Amniotic epithelial cell (primary cell): ENCODE measurements around the gene SFXN5.
A peak's percentile ranks its signal among the peaks of the same experiment; 100 is the strongest.

Experiments used
- DNase-seq: peaks from one replicate; pipeline ENCODE4 v3.0.0-alpha.2; 2010; ENCODE audit warnings: low read depth

The SFXN5 gene

DNA sequence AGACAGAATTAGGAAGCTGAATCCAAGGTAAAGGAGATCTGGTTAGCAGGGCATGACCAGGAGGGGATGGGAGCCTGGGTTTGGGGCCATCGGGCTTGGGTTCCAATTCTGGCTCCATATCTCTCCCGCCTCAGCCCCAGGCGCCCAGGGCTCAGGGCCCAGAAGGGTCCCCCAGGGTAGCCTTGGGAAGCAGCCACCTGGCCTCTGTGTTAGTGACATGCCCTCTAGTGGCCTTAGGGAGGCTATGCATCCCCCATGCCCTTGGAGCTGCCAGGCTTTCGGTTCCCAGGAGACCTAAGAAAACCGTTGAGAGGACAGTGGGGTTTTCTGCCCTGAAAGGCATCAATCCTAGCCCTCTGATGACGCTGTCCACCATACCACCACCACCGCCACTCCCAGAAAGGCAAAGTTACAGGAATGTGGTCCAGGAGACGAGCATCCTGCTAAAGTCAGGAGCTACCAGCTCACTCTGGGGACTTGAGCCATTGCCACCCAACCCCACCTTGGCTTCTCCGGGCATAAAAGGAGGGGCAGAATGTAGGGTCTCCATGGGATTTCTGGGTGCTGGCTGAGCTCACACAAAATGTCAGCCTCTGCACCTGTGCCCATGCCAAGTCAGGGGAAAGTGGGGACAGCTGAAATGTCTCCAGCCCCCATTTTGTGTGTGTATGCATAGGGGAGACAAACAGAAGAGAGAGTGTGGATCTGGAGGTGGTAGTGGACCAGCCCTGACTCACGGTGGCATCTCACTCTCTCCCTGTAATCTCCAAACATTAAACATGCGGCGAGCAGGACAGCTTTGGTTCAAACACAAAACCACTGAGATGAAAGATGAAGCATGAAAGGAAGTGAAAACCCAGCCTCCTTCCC, 97.7 kb downstream of the SFXN5 start:
- DNase-seq, result peak; percentile 49

DNA sequence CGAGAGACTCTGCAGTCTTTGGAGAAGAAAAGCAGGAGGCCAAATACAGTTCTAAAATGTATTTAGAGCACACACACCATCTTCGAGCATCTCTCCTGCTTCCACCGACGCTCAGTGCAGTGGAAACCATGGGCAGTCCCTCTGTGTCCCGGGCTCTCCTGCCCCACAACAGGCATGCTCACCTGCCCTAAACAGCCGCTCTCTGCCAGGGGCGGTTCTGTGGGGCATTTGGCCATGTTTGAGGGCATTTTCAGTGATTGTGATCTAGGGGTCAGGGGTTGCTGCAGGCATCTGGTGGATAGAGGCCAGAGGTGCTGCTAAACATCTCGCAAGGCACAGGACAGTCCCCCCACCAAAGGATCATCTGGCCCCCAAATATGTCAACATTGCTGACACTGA, 98.4 kb downstream of the SFXN5 start:
- no peak for DNase-seq

DNA sequence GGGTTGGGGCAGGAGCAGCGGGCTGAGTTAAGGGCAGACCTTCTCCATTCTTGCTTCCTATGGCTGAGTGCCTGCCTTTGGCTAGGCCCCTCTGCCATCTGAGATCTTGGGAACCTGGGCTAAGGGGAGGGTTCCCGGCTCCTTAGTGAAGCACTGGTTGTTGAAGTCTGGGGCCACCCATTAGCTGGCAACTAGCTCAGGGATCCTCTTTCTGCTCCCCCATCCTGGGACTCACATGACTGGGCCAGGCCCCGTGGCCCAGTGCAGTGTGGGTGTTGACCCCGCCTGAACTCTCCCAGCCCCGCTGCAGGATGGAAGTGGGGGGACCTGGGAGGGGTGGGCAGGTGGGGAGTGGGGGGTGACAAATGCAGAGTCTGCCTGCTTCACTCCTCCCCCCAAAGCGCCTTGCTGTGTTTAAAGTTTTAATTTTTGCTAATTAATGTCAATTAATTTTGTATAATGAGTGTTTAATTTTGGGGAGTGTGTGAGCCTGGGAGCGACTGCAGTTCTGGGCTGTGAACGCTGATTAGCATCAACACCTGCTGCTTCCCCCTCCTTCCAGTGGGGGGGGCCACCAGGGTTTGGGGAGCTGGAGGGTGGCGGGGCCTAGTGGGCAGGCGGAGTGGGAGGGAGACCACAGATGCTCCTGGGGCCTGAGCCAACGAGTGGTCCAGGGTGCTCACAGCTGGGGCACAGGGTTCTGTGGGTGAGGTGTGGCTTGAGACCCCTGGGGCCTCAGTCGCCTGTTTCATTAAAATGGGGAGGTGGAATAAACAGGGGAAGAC, 99.0 kb downstream of the SFXN5 start:
- DNase-seq, result no peak

DNA sequence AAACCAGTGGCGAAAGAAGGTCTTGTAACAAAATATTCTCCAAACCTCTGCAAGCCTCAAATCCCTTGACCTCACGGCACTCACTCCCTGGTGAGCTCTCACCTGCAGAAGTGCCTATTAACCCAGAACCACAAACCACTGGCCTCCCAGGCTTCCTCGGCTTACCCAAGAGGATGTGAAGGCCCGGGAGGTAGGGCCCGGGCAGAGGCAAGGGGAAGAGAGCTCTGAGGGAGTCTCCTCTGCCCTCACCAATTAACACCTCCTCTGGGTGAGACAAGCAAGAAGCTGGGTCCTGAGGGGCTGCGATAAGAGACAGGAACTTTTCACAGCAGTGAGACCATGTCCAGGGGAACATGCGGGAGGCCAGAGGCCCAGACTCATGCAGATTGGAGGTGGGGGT, 100.5 kb downstream of the SFXN5 start:
- DNase-seq, result no peak

DNA sequence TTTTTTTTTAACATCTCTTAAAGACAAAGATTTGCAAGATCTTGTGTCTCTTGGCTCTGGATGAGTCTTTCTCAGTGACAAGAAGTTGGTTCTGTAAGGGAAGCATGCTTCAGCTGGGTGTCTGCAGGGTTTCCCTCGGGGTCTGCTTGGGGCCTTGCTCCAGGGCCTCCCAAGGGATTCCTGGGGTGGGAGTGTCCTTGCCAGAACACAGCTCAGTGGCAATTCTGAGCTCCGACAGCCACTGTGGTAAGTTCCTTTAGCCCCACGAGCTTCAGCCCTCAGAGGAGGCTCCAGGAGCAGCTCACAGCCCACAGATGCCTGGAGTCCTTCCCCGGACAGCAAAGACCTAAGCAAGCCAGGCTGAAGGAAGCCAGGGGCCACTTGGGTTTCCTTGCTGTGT, 101.8 kb downstream of the SFXN5 start:
- DNase-seq, result no peak

DNA sequence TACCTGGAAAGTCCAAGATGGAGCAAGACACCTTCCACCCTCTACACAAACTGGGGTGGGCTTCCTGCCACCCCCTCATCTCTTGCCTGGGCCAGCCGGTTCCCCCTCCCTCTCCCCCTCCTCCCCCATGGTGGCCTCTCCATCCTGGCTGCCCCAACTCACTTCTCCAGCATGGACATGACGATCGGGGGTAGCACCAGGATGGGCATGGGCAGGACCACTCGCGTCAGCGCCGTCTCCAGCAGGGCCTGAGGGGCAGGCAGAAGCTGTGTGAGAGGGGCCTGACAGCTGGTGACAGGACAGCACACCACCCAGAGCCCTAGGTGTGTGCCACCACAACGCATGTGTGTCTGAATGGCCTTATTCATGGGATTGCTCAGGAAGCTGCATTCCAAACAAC, 103.2 kb downstream of the SFXN5 start:
- DNase-seq, result no peak

DNA sequence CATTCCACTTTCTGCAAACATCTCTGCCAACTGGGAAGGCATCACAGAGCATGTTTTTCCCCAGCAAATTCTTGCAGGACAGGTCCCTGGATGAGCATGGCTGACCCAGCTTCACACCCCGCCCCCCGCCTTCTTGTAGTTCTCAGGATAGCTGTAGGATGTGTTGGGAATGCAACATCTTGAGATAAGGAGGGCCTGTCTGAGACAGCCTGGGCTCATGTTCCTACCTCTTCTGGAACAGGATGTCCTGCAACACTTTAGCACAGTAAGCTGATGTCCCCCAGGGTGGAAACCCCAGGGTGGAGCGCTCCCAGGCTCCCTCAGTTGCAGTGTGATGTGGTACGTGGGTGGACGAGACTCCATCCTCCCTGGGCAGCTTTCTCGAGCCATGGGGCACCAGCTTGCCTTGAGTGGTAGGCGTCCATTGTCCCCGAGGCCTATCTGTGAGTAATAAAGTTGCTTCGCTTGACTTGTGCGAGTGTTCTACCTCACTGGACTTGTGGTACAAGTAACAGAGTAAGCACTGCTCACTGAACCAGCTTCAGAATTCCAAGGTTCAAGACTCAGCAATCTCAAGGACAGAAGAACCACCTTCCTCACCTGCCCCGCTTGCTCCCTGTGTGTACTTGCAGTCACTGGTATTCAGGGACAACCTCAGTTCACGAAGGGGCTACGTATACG, 105.6 kb downstream of the SFXN5 start:
- peak; percentile 55 for DNase-seq

DNA sequence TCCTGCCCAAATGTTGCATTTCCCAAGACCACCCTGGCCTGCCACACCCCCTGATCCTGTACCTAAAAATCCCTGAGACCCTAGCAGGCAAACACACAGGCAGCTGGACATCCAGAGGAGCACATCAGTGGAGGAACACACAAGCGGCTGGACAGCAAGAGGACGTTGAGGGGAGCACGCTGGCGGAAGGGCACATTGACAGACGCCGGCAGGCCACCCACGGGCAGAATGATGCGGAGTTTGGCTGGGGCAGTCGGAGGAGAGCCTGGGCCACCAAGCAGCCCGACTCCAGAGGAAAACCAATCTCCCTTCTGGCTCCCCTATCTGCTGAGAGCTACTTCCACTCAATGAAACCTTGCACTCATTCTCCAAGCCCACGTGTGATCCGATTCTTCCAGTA, 106.5 kb downstream of the SFXN5 start:
- no peak for DNase-seq

DNA sequence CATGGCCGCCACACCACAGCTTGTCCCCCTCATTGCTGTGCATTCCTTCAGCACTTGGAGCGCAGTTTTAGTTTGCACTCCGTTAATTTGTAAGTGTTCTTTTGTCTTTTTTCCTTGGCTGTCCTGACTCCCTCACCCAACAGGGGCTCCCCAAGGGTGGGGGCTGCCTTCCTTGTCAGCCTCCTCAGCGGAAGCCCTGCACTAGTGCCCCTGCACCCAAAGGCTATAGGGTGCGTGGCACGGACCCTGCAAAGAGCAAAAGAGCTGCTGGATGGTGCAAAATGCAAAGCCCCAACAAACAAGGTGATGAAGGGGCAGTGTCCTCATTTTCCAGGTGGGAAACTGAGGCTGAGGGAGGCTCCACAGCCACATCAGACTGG, 107.4 kb downstream of the SFXN5 start:
- no peak for DNase-seq

DNA sequence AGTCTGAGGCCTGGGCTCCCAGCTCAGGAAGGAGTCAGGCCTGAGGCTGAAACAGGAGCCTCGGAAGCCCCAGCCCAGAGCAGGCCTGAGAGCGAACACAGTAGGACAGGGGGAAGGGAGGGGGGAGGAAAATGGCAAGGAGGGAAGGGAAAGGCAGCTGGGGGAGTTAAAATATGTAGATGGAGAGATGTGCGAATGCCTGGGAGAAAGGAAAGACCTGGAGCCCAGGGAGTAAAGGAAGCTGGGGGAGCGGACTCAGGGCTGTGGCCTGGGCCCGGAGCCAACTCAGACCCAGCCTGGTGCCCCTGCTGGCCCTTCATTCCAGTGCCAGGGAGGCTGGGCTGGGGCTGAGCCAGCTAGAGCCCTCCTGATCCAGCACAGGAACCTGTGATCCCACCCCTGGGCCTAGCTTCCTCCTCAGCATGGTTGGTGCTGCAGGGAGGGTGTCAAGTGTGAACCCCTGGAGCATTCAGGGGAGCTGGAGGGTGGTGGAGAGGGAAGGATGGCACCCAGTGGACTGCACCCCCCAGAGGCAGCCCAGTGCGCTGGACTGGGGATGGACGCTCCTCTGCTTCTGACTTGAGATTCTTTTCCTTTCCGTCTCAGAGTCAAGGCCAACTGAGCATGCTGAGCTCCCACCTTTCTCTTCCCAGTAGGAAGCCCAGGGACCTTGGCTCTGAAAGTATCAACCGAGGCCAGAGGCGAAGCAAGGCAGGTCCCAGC, 107.9 kb downstream of the SFXN5 start:
- peak; percentile 19 for DNase-seq

DNA sequence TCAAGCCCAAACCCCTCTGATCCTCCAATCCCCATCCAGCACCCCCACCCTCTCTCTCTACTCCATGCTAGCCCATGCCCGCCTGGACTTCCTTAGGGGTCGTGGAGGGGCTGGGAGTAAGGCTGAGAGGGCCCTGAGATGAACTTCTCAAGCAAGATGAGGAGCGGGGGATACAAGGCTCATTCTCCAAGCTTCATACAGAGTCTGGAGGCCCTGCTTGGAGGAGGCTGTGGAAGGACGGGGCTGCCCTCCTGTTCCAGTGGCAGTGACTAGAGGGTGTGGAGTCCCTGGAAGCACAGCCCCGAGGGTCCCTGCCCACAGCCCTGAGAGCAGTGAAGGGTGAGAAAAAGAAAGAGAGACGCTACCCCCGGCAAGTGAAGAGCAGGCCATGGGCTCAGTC, 108.6 kb downstream of the SFXN5 start:
- no peak for DNase-seq

DNA sequence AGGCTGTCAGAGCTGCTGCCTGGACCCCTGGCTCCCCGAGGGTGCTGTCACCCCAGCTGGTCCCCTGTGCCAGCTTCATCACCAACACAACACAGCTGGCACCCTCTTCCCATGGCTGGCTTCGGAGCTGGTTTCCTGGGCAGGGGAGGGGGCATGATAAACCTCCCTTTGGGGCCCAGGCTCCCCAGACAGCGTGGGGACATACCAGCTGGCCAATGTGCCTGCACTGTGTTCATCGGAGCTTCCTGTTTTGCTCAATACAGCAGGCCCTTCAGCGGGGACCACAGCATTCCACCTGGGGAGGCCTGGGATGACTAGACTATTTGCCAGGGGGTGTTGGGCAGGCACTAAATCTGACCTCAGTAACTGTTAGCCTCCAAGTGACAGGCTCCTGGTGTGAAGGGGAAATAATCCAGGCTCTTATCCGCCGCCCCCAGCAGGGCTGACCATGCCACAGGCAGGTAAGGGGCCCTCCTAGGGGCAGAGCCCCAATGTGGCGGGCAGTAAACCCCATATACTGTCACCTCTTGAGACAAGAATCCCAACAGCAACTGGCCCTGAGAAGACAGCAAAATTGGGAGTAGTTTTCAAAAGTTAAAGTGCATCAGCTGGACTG, 109.6 kb downstream of the SFXN5 start:
- peak; percentile 14 for DNase-seq

DNA sequence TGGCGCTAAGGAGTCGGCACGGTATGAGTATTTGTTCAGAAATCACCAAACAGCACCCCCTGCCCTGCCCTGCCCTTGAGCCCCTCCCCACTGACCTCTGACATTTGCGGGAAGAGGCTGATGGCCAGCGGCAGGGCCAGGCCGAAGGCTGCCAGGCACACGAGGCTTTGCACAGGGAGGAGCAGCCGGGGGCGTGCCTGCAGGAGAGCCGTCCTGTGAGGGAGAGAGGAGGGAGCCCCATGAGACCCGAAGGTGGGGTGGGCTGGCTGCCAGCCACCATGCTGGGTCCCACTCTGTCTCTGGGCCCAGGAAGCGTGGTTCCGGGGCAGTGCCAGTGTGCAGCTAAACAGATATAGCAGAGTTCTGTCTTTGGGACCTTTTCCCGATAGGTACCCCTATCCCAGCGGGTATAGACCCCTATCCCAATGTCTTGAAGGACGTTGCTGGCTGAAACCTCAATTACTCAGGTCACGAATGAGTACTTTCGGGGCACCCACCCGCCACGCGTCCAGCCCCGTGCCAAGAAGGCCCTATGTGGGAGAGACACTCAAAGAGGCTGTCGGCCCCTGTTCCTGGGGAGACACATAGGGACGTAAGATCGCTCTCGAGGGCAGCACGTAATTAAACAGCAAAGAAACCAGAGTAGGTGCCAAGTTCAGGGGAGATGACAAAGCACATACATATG, 110.3 kb downstream of the SFXN5 start:
- no peak for DNase-seq

DNA sequence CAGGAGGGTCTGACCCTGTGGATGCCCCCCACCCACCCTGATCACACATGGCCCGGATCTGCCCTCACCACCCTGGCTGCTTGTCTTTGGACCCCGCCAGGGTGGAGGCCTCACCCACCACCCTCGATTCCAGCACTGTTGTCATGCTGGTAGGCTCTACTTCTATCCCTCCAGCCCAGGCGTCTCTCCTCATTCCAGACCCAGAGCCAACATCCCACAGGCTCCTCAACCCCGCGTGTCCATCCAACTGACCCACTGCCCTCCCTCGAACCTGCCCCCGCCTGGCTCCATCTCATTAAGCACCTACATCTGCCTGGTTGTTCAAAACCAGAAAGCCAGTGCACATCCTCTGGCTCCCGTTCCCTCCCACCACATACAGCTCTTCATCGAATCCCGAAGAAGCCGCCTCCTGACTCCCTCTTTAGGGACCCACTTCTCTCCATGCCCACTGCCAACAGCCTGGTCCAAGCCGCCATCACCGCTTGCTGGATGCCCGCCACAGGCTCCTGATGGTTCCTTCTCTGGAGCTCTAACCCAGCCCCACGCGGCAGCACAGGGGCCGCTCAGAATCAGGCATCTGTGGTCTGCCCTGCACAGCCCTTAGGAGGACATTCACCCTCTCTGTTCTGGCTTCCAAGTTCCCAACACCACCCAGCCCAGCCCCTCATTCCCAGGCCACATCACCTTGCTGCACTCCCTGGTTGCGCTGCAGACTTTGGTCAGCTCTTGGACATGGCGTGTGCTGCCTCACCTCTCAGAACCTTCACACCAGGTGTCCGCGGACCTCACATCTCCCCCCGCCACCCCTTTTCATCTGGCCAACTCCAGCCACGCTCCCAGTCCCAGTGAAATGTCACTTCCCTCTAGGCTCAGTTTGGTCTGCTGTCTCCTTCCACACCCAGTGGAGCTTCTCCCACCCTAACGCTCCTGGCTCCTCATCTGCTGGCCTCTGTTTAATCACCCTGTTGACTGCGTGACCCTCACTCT, 111.2 kb downstream of the SFXN5 start:
- no peak for DNase-seq

DNA sequence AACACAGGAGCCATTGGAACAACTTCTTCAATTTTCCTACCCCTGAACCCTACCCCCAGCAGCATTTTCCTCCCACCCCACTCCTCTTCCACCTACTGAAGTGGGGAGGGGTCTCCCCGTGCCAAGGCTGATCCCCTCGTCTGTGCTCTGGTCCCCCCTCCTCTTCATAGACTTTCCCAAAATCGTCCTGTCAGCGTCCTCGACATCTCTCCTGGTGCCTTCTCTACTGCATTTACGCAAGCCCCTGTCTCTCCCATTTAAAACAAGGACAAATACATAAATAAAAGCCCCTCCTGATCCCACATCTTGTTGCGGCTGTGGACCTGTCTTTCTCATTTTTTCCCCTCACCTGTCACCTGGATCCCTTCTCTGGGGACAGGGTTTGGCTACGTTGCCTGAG, 112.0 kb downstream of the SFXN5 start:
- DNase-seq, result no peak

DNA sequence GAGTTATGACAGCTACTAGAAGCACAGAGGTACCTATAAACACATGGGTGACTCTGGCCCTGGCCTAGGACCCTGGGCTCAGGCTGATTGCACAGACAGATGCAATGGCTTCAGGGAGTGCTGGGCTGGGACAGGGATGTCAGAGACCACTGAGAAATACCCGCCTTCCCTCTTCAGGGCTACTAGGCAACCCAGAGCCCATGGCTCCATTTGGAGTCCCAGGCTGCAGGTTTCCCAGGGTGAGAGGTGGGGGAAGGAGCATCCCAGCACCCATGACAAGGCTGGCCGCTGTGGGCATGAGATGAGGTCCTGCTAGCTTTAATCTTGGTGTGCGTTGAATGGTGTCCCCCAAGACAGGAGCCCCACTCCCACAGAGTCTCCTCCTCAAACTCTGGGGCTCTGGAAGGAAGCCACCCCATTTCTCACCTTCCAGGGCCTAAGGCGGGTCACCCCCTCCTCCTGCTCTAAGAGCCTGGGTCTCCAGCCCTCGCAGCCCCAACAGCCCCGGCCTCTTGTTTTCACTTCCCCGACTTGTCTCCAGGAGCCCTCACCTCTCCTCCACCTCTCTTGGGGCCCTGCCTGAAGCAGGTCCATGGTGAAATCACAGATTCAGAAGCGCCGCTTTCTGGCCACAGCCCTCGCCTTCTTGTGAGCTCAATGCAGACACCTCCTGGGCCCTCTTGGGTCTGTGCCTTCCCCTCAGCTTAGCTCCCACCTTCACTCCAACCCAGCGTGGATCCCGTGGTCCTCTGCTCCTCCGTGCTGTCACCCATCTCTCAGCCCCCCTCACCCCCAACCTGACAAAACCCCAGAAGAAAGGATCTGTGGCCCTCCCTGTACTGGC, 112.7 kb downstream of the SFXN5 start:
- DNase-seq, result no peak

DNA sequence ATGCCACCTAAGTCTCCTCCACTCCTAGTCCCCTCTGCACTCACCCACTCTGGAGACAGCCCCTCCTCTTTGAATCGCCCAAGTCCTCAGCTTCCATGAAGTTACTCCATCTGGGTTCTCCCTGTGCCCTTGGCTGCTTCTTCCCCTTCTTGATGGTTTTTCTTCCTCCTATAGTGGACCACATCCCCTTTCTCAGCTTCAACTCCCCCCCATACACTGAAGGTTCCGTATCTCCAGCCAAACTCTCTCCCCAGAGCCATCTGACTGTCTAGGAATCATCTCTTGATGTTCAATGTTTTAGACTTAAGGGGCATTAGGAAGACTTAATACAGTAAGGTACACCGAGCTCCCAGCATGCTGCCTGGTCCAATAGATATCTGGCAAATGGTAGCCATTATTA, 114.6 kb downstream of the SFXN5 start:
- no peak for DNase-seq

DNA sequence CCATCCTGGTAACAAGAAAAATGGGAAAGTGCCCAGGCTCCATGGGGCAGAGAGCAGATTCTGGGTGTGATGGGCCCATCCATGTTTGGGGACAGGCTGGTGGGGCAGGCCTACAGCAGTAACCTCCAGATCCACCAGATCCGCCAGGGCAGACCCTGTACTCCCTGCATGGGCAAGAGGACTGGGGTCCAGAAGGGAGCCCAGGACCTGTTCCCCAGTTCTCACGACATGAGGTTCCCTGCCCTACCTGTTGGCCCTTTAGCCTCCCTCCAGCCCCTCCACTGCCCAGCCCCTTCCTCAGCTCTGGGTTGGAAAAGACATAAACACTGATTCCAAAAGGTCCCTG, 115.5 kb downstream of the SFXN5 start:
- no peak for DNase-seq
